ENCODE measurements around the gene ENC1. TPM values are rescaled to one million over a fixed set of nuclear protein-coding genes. Genes with fewer than 3 reads are reported as not detected.
"Not testable (repeated sequence)": the region's sequence is repeated elsewhere in the genome, so short reads cannot be mapped to it uniquely, and the experiment has no call there.

ENC1 gene
- total and polyA plus RNA-seq, 2 of the 4 experiments (the other 2 are of a cell fraction) = 25.6 to 70.8 TPM

DNA sequence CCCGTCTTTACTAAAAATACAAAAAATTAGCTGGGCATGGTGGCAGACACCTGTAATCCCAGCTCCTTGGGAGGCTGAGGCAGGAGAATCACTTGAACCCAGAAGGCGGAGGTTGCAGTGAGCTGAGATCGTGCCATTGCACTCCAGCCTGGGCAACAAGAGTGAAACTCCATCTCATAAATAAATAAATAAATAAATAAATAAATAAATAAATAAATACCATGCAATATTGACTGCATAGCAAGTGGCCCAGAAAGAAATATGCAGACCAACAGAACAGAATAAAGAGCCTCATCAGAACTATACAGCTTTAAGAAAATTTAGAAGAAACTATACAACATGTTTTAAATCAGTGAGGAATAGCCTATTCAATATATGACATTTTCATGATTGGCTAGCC is 37.6 kb upstream of the ENC1 start:
- H2AK5ac ChIP-seq (ENCODE audit: low read depth, low read length); H3K4me3 ChIP-seq (ENCODE audit: insufficient read depth, low read depth, low read length); POLR2A ChIA-PET (ENCODE audit: unreplicated experiment); H2BK15ac ChIP-seq (ENCODE audit: low read depth, low read length); dilution Hi-C loops (cut with HindIII; ENCODE audit: low sequenced_read_pairs, unreplicated experiment); H2AFZ ChIP-seq (replicated peaks; ENCODE audit: low read length, poor library complexity); H3K4ac ChIP-seq (ENCODE audit: low read depth, low read length); H3K9me1 ChIP-seq (ENCODE audit: insufficient read depth, low read length); H3K9me3 ChIP-seq (ENCODE audit: control insufficient read depth, insufficient read depth, low read length); CTCF ChIA-PET; H3K9ac ChIP-seq (ENCODE audit: low read depth, low read length); DNase-seq; H3K18ac ChIP-seq (ENCODE audit: low read depth, low read length); H2AK9ac ChIP-seq (replicated peaks; ENCODE audit: low read depth, low read length, poor library complexity); intact Hi-C loops (cut with micrococcal nuclease); H4K8ac ChIP-seq (ENCODE audit: low read depth in 2 of 2, low read length in 2 of 2); ATAC-seq (ENCODE audit: low read depth); H3K36me3 ChIP-seq (ENCODE audit: control insufficient read depth, insufficient read depth, low read length); H2BK5ac ChIP-seq (ENCODE audit: low read depth, low read length, poor library complexity, severe bottlenecking); H2BK20ac ChIP-seq (ENCODE audit: low read depth, low read length); H3K4me2 ChIP-seq (ENCODE audit: low read depth, low read length); H3K56ac ChIP-seq (ENCODE audit: extremely low read depth, insufficient read depth, low read length); H4K91ac ChIP-seq (ENCODE audit: insufficient read depth, low read depth, low read length); BruUV-seq (replicated peaks); H2BK120ac ChIP-seq (ENCODE audit: low read depth, low read length); H4K20me1 ChIP-seq (ENCODE audit: insufficient read depth, low read length); H4K5ac ChIP-seq (ENCODE audit: low read depth, low read length); H3K27ac ChIP-seq (ENCODE audit: insufficient read depth, low read length); H3K27me3 ChIP-seq (ENCODE audit: control insufficient read depth, insufficient read depth, low read length); H3K4me1 ChIP-seq (ENCODE audit: control insufficient read depth, insufficient read depth, low read length); H3K23ac ChIP-seq (ENCODE audit: low read depth, low read length); H3K79me1 ChIP-seq (ENCODE audit: low read depth in 1 of 2, low read length in 2 of 2); H3K14ac ChIP-seq (replicated peaks; ENCODE audit: low read depth, low read length): not testable (repeated sequence)
- WGBS, 2 experiments (ENCODE audit: extremely low coverage in 2 of 2, insufficient read length in 1 of 2) = no CpG with 5 or more reads among the region's 3 CpGs
- in situ Hi-C loops (cut with MboI; ENCODE audit: low sequenced_read_pairs) = loop anchor here (5.0 kb wide), 1 partner anchor 239 kb away; no protein-coding TSS in a partner anchor

- intact Hi-C loops (cut with micrococcal nuclease); H4K91ac ChIP-seq (ENCODE audit: insufficient read depth, low read depth, low read length); H3K9me3 ChIP-seq (ENCODE audit: control insufficient read depth, insufficient read depth, low read length); H2BK15ac ChIP-seq (ENCODE audit: low read depth, low read length); dilution Hi-C loops (cut with HindIII; ENCODE audit: low sequenced_read_pairs, unreplicated experiment); POLR2A ChIA-PET (ENCODE audit: unreplicated experiment); H3K4me3 ChIP-seq (ENCODE audit: insufficient read depth, low read depth, low read length); H3K4me2 ChIP-seq (ENCODE audit: low read depth, low read length); DNase-seq; ATAC-seq (ENCODE audit: low read depth); H4K5ac ChIP-seq (ENCODE audit: low read depth, low read length); BruUV-seq (replicated peaks); H3K36me3 ChIP-seq (ENCODE audit: control insufficient read depth, insufficient read depth, low read length); H3K23ac ChIP-seq (ENCODE audit: low read depth, low read length); H3K27me3 ChIP-seq (ENCODE audit: control insufficient read depth, insufficient read depth, low read length); H2BK20ac ChIP-seq (ENCODE audit: low read depth, low read length); H3K14ac ChIP-seq (replicated peaks; ENCODE audit: low read depth, low read length); H3K4me1 ChIP-seq (ENCODE audit: control insufficient read depth, insufficient read depth, low read length); H3K9ac ChIP-seq (ENCODE audit: low read depth, low read length); H4K20me1 ChIP-seq (ENCODE audit: insufficient read depth, low read length); H2AFZ ChIP-seq (replicated peaks; ENCODE audit: low read length, poor library complexity); H3K9me1 ChIP-seq (ENCODE audit: insufficient read depth, low read length); H3K79me1 ChIP-seq (ENCODE audit: low read depth in 1 of 2, low read length in 2 of 2); H3K56ac ChIP-seq (ENCODE audit: extremely low read depth, insufficient read depth, low read length); H3K27ac ChIP-seq (ENCODE audit: insufficient read depth, low read length); H2AK9ac ChIP-seq (replicated peaks; ENCODE audit: low read depth, low read length, poor library complexity): not testable (repeated sequence)
- Histone ChIP-seq H3K18ac (ENCODE audit: low read depth, low read length) (peak overlapping the region; percentile 5; the same call in 1 of the 2 replicates), H2AK5ac (ENCODE audit: low read depth, low read length) (peak overlapping the region; percentile 81), H4K8ac (ENCODE audit: low read depth in 2 of 2, low read length in 2 of 2) (peak overlapping the region in 1 of 2 experiments; percentile 45; a peak in 1 of 4 replicates), H2BK120ac (ENCODE audit: low read depth, low read length) (peak overlapping the region; percentile 10; the same call in 1 of the 2 replicates), H3K4ac (ENCODE audit: low read depth, low read length) (peak overlapping the region; percentile 24; the same call in 1 of the 2 replicates), H2BK5ac (ENCODE audit: low read depth, low read length, poor library complexity, severe bottlenecking) (peak overlapping the region; percentile 7)
- CTCF ChIA-PET = interaction anchor here (0.8 kb wide), 2 partner anchors 9 to 373 kb away, joined by 3 to 4 read pairs; no protein-coding TSS in a partner anchor
- 95% methylated on average over 3 of the region's 6 CpGs; no CpG with 5 or more reads in 1 of the 2 experiments for WGBS, 2 experiments (ENCODE audit: extremely low coverage in 2 of 2, insufficient read length in 1 of 2)
- in situ Hi-C loops (cut with MboI; ENCODE audit: low sequenced_read_pairs) = loop anchor here (5.0 kb wide), 1 partner anchor 241 kb away; no protein-coding TSS in a partner anchor
Observed at GRCh38 chr5:74676466-74676865, 35.9 kb upstream of the ENC1 start.

Measured in IMR-90 (cell line).